WTC11 (cell line): Measurements from ENCODE around the gene NEB. TPM values are rescaled to one million over a fixed set of nuclear protein-coding genes. Genes with fewer than 3 reads are reported as not detected.
A peak's percentile ranks its signal among the peaks of the same experiment; 100 is the strongest.

ENCODE experiments used
- ATAC-seq: fragments of 200-7000 bp; cut with Tn5 transposase; 2 replicates; pipeline ENCODE4 v1.10.0; 2021; ENCODE audit warnings: mild to moderate bottlenecking, moderate library complexity
- CTCF ChIA-PET: fragments of 300-600 bp; sonication (Branson Sonifier 250); formaldehyde crosslinking; loops from one replicate; lab custom pipeline; 2021; ENCODE audit warnings: antibody characterized with exemption; lab: Charles Lee
- POLR2A ChIA-PET: fragments of 350-600 bp; sonication (Branson Sonifier 250); formaldehyde crosslinking; loops from one replicate; lab custom pipeline; 2021; ENCODE audit warnings: antibody characterized with exemption; lab: Charles Lee
- DNase-seq: peaks from one replicate; pipeline ENCODE4 v3.0.0; 2021; ENCODE audit warnings: low spot score
- H3K27ac Mint-ChIP-seq: 2 replicates; pipeline ENCODE4 v1.8.0; 2021; ENCODE audit warnings: mixed read lengths
- H3K27me3 Mint-ChIP-seq: 2 replicates; pipeline ENCODE4 v1.8.0; 2021; ENCODE audit warnings: low read depth, mild to moderate bottlenecking, moderate library complexity, mixed read lengths
- H3K36me3 Mint-ChIP-seq: 2 replicates; pipeline ENCODE4 v1.8.0; 2021; ENCODE audit warnings: mixed read lengths
- H3K4me1 Mint-ChIP-seq: 2 replicates; pipeline ENCODE4 v1.8.0; 2022; ENCODE audit warnings: mixed read lengths
- H3K4me3 Mint-ChIP-seq: 2 replicates; pipeline ENCODE4 v1.8.0; 2021; ENCODE audit warnings: mild to moderate bottlenecking, moderate library complexity, mixed read lengths
- H3K9me3 Mint-ChIP-seq: 2 replicates; pipeline ENCODE4 v1.8.0; 2021; ENCODE audit warnings: mixed read lengths
- CREB1 ChIP-seq: sonication (generic); formaldehyde crosslinking; IDR thresholded peaks from 2 replicates; pipeline ENCODE4 v1.8.0; 2023; ENCODE audit warnings: mild to moderate bottlenecking, missing genetic modification reagents
- CTCF ChIP-seq: fragments of 200-600 bp; IDR thresholded peaks from 2 replicates; pipeline ENCODE4 v1.8.0; 2022; ENCODE audit warnings: antibody characterized with exemption
- ELF4 ChIP-seq: sonication (generic); formaldehyde crosslinking; IDR thresholded peaks from 2 replicates; pipeline ENCODE4 v1.8.1; 2022; ENCODE audit warnings: low read depth, mild to moderate bottlenecking, moderate library complexity, missing genetic modification reagents
- ESRRA ChIP-seq: sonication (generic); formaldehyde crosslinking; IDR thresholded peaks from 2 replicates; pipeline ENCODE4 v1.8.1; 2022; ENCODE audit warnings: mild to moderate bottlenecking, missing genetic modification reagents, borderline replicate concordance
- IRF2 ChIP-seq: sonication (generic); formaldehyde crosslinking; IDR thresholded peaks from 2 replicates; pipeline ENCODE4 v1.8.0; 2022; ENCODE audit warnings: low read depth, missing genetic modification reagents, borderline replicate concordance
- MYBL2 ChIP-seq: sonication (generic); formaldehyde crosslinking; IDR thresholded peaks from 2 replicates; pipeline ENCODE4 v1.8.1; 2023; ENCODE audit warnings: mild to moderate bottlenecking, moderate library complexity, missing genetic modification reagents
- SMAD4 ChIP-seq: sonication (generic); formaldehyde crosslinking; IDR thresholded peaks from 2 replicates; pipeline ENCODE4 v1.8.0; 2022; ENCODE audit warnings: mild to moderate bottlenecking, missing genetic modification reagents
- SOX15 ChIP-seq: fragments of 250-450 bp; sonication (Bioruptor Pico); IDR thresholded peaks from 2 replicates; pipeline ENCODE4 v1.9.0; 2021; ENCODE audit warnings: mild to moderate bottlenecking
- ZNF263 ChIP-seq: sonication (generic); formaldehyde crosslinking; IDR thresholded peaks from 2 replicates; pipeline ENCODE4 v1.8.1; 2022; ENCODE audit warnings: low read depth, mild to moderate bottlenecking, moderate library complexity, missing genetic modification reagents
- total RNA-seq: library from RNA; stranded (reverse); gene quantifications from 3 replicates; pipeline ENCODE4 v1.2.3, GENCODE V29; 2021
- TF ChIP-seq, protein P1 (sequence below): sonication (generic); formaldehyde crosslinking; IDR thresholded peaks from 2 replicates; pipeline ENCODE4 v1.8.0; 2022; ENCODE audit warnings: mild to moderate bottlenecking, missing genetic modification reagents
- TF ChIP-seq, protein P2 (sequence below): sonication (generic); formaldehyde crosslinking; IDR thresholded peaks from 2 replicates; pipeline ENCODE4 v1.8.0; 2023; ENCODE audit warnings: missing genetic modification reagents
- TF ChIP-seq, protein P3 (sequence below): sonication (generic); formaldehyde crosslinking; IDR thresholded peaks from 2 replicates; pipeline ENCODE4 v1.8.0; 2022; ENCODE audit warnings: missing genetic modification reagents
- TF ChIP-seq, protein P4 (sequence below): sonication (generic); formaldehyde crosslinking; IDR thresholded peaks from 2 replicates; pipeline ENCODE4 v1.8.1; 2023; ENCODE audit warnings: mild to moderate bottlenecking, missing genetic modification reagents
- TF ChIP-seq, protein P5 (sequence below): sonication (generic); formaldehyde crosslinking; conservative IDR thresholded peaks from 2 replicates; pipeline ENCODE4 v1.8.1; 2023; ENCODE audit warnings: mild to moderate bottlenecking, low read depth, missing genetic modification reagents, moderate library complexity

Gene NEB
- total RNA-seq, 1 experiment from 2014 or later = 1.9 TPM

DNA sequence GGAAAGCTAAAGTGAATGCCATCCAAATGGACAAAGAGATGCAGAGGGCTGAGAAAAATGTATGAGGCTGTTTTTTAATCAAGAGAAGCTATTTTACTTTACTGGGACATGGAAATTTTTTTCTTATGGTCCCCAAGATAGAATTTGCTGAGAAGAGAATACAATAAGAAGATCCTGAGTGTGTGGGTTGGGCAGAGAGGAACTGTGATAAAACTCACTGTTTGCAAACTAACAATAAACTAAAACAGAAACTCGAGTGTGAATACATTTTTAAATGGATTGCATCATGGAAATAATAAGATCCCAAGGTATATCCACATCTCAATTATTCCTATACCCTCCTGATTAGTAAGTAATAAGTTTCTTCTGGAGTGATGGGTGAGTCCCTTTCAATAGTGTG is 4.4 kb downstream of the NEB start:
- no peaks in the 10 kb centered on the region for H3K9me3 Mint-ChIP-seq
- peaks cover 53% of the 10 kb centered on the region for H3K4me1 Mint-ChIP-seq
- TF ChIP-seq ESRRA (CRISPR knock-in tag) = no peak
- TF ChIP-seq, protein P1, sequence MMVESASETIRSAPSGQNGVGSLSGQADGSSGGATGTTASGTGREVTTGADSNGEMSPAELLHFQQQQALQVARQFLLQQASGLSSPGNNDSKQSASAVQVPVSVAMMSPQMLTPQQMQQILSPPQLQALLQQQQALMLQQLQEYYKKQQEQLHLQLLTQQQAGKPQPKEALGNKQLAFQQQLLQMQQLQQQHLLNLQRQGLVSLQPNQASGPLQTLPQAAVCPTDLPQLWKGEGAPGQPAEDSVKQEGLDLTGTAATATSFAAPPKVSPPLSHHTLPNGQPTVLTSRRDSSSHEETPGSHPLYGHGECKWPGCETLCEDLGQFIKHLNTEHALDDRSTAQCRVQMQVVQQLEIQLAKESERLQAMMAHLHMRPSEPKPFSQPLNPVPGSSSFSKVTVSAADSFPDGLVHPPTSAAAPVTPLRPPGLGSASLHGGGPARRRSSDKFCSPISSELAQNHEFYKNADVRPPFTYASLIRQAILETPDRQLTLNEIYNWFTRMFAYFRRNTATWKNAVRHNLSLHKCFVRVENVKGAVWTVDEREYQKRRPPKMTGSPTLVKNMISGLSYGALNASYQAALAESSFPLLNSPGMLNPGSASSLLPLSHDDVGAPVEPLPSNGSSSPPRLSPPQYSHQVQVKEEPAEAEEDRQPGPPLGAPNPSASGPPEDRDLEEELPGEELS = no peak
- TF ChIP-seq ELF4 (CRISPR knock-in tag) = no peak
- TF ChIP-seq SMAD4 (CRISPR knock-in tag) = no peak
- TF ChIP-seq, all 79 proteins: peak for 0
- no peaks in the 10 kb centered on the region for H3K27me3 Mint-ChIP-seq
- peak overlapping the region; percentile 69 for H3K27ac Mint-ChIP-seq
- ATAC-seq = no peak
- ChIA-PET CTCF (interaction anchor here (1.6 to 1.8 kb wide), 2 partner anchors 8 to 13 kb away, joined by 7 to 8 read pairs; no protein-coding TSS in a partner anchor), POLR2A (no interaction called here)
- DNase-seq = no peak
- H3K4me3 Mint-ChIP-seq = no peak overlapping the region
- H3K36me3 Mint-ChIP-seq = no peaks in the 10 kb centered on the region

- no peaks in the 10 kb centered on the region for H3K36me3 Mint-ChIP-seq
- H3K9me3 Mint-ChIP-seq = no peaks in the 10 kb centered on the region
- peak overlapping the region; percentile 59 for H3K27ac Mint-ChIP-seq
- peaks cover 49% of the 10 kb centered on the region for H3K4me1 Mint-ChIP-seq
- DNase-seq (no peak), ATAC-seq (peak; percentile 32)
- no peaks in the 10 kb centered on the region for H3K27me3 Mint-ChIP-seq
- H3K4me3 Mint-ChIP-seq = no peak overlapping the region
- TF ChIP-seq IRF2 (CRISPR knock-in tag) (no peak), SOX15 (no peak), ZNF263 (CRISPR knock-in tag) (no peak), CREB1 (CRISPR knock-in tag) (no peak), MYBL2 (CRISPR knock-in tag) (no peak)
- TF ChIP-seq, protein P2, sequence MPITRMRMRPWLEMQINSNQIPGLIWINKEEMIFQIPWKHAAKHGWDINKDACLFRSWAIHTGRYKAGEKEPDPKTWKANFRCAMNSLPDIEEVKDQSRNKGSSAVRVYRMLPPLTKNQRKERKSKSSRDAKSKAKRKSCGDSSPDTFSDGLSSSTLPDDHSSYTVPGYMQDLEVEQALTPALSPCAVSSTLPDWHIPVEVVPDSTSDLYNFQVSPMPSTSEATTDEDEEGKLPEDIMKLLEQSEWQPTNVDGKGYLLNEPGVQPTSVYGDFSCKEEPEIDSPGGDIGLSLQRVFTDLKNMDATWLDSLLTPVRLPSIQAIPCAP (CRISPR knock-in tag) = no peak
- TF ChIP-seq, protein P3, sequence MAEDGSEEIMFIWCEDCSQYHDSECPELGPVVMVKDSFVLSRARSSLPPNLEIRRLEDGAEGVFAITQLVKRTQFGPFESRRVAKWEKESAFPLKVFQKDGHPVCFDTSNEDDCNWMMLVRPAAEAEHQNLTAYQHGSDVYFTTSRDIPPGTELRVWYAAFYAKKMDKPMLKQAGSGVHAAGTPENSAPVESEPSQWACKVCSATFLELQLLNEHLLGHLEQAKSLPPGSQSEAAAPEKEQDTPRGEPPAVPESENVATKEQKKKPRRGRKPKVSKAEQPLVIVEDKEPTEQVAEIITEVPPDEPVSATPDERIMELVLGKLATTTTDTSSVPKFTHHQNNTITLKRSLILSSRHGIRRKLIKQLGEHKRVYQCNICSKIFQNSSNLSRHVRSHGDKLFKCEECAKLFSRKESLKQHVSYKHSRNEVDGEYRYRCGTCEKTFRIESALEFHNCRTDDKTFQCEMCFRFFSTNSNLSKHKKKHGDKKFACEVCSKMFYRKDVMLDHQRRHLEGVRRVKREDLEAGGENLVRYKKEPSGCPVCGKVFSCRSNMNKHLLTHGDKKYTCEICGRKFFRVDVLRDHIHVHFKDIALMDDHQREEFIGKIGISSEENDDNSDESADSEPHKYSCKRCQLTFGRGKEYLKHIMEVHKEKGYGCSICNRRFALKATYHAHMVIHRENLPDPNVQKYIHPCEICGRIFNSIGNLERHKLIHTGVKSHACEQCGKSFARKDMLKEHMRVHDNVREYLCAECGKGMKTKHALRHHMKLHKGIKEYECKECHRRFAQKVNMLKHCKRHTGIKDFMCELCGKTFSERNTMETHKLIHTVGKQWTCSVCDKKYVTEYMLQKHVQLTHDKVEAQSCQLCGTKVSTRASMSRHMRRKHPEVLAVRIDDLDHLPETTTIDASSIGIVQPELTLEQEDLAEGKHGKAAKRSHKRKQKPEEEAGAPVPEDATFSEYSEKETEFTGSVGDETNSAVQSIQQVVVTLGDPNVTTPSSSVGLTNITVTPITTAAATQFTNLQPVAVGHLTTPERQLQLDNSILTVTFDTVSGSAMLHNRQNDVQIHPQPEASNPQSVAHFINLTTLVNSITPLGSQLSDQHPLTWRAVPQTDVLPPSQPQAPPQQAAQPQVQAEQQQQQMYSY (CRISPR knock-in tag) = no peak
- TF ChIP-seq, protein P4, sequence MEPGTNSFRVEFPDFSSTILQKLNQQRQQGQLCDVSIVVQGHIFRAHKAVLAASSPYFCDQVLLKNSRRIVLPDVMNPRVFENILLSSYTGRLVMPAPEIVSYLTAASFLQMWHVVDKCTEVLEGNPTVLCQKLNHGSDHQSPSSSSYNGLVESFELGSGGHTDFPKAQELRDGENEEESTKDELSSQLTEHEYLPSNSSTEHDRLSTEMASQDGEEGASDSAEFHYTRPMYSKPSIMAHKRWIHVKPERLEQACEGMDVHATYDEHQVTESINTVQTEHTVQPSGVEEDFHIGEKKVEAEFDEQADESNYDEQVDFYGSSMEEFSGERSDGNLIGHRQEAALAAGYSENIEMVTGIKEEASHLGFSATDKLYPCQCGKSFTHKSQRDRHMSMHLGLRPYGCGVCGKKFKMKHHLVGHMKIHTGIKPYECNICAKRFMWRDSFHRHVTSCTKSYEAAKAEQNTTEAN (CRISPR knock-in tag) = no peak
- TF ChIP-seq, all 79 proteins: peak for 0
- ChIA-PET CTCF (interaction anchor here (0.9 to 1.8 kb wide), 5 partner anchors 8 to 112 kb away, joined by 3 to 8 read pairs (median 3); no protein-coding TSS in a partner anchor), POLR2A (no interaction called here)
Measured at GRCh38 chr2:151729415-151729811, 4.9 kb downstream of the NEB start.

DNA sequence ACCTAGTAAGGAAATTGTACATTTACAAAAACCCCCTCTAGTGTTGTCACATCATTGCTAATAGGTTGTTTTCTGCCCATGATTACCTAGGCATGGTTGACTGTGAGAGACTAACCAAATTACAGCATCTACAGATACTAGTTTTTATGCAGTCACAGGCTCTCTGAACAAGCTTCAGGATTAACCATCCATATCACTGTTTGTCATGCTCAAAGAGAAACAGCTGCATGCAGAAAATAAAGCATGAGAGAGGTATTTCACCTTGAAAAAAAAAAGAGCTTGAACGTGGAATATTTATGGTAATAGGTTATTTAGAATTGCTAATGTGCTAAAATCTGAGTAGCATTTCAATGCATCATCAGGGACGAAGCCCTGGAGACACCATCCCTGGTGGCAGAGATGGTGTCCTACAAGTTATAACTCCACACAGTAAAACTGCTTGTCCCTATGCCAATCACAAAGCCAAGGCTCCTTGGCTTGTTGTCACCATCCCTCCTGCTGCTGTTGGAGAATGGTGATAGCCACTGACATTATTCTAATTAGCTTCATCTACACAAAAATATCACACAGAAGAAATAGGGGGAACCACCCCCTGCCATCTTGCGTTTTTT is 5.4 kb downstream of the NEB start:
- TF ChIP-seq CTCF = 0 out of 2 replicates have a peak, but pooled peaks have one; percentile 10
- TF ChIP-seq, protein P5, sequence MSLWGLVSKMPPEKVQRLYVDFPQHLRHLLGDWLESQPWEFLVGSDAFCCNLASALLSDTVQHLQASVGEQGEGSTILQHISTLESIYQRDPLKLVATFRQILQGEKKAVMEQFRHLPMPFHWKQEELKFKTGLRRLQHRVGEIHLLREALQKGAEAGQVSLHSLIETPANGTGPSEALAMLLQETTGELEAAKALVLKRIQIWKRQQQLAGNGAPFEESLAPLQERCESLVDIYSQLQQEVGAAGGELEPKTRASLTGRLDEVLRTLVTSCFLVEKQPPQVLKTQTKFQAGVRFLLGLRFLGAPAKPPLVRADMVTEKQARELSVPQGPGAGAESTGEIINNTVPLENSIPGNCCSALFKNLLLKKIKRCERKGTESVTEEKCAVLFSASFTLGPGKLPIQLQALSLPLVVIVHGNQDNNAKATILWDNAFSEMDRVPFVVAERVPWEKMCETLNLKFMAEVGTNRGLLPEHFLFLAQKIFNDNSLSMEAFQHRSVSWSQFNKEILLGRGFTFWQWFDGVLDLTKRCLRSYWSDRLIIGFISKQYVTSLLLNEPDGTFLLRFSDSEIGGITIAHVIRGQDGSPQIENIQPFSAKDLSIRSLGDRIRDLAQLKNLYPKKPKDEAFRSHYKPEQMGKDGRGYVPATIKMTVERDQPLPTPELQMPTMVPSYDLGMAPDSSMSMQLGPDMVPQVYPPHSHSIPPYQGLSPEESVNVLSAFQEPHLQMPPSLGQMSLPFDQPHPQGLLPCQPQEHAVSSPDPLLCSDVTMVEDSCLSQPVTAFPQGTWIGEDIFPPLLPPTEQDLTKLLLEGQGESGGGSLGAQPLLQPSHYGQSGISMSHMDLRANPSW (CRISPR knock-in tag) = no peak
- Mint-ChIP-seq H3K27me3 (no peaks in the 10 kb centered on the region), H3K36me3 (no peaks in the 10 kb centered on the region), H3K4me1 (peaks cover 44% of the 10 kb centered on the region), H3K9me3 (no peaks in the 10 kb centered on the region), H3K27ac (peak overlapping the region; percentile 58; the same call in 1 of the 2 replicates), H3K4me3 (no peak overlapping the region)
- POLR2A ChIA-PET = no interaction called here
- CTCF ChIA-PET = interaction anchor here (0.9 to 1.8 kb wide), 6 partner anchors 9 to 297 kb away, joined by 3 to 8 read pairs (median 3); no protein-coding TSS in a partner anchor
- ATAC-seq (peak; percentile 81), DNase-seq (no peak)
